OCI-LY1 (cell line): ENCODE measurements around the gene MEOX2.

Source experiments
- H2AFZ ChIP-seq: fragments of 200-600 bp; sonication (generic), shearing (Covaris generic); 2 replicates; pipeline ENCODE4 v1.6.0; 2014; ENCODE audit warnings: antibody characterized with exemption, mild to moderate bottlenecking, low read length
- H3F3A ChIP-seq: fragments of 200-600 bp; sonication (generic), shearing (Covaris generic); 2 replicates; pipeline ENCODE4 v1.6.0; 2014; ENCODE audit warnings: mild to moderate bottlenecking, antibody characterized with exemption, low read length, moderate library complexity; ENCODE audit not compliant: insufficient read depth
- H3K27ac ChIP-seq: fragments of 200-600 bp; sonication (generic); 2 replicates; pipeline ENCODE4 v1.5.1; 2014; ENCODE audit warnings: low read length, mixed run types, mild to moderate bottlenecking, low read depth; ENCODE audit not compliant: poor library complexity, severe bottlenecking
- H3K27me3 ChIP-seq: fragments of 200-600 bp; sonication (generic); 2 replicates; pipeline ENCODE4 v1.6.0; 2014; ENCODE audit warnings: antibody characterized with exemption, mild to moderate bottlenecking, low read length, moderate library complexity; ENCODE audit not compliant: insufficient read depth
- H3K36me3 ChIP-seq: fragments of 200-600 bp; sonication (generic); 2 replicates; pipeline ENCODE4 v1.6.1; 2014; ENCODE audit warnings: mild to moderate bottlenecking, antibody characterized with exemption, low read length, moderate library complexity, mixed read lengths; ENCODE audit not compliant: insufficient read depth
- H3K4me1 ChIP-seq: fragments of 200-600 bp; sonication (generic); 2 replicates; pipeline ENCODE4 v1.5.1; 2014; ENCODE audit warnings: mild to moderate bottlenecking, low read length, moderate library complexity; ENCODE audit not compliant: insufficient read depth, severe bottlenecking
- H3K4me2 ChIP-seq: fragments of 200-600 bp; sonication (generic), shearing (Covaris generic); 2 replicates; pipeline ENCODE4 v1.6.1; 2014; ENCODE audit warnings: low read length
- H3K4me3 ChIP-seq: fragments of 200-600 bp; sonication (generic); 2 replicates; pipeline ENCODE4 v1.5.1; 2014; ENCODE audit warnings: low read length, low read depth, mild to moderate bottlenecking, mixed read lengths; ENCODE audit not compliant: poor library complexity, severe bottlenecking
- H3K79me2 ChIP-seq: fragments of 200-600 bp; shearing (Covaris generic); 2 replicates; pipeline ENCODE4 v1.6.1; 2016; ENCODE audit warnings: mixed run types, low read length, mixed read lengths; ENCODE audit not compliant: insufficient read depth
- H3K9ac ChIP-seq: fragments of 200-600 bp; sonication (generic), shearing (Covaris generic); 2 replicates; pipeline ENCODE4 v1.6.1; 2014; ENCODE audit warnings: mild to moderate bottlenecking, low read length, mixed read lengths
- H3K9me2 ChIP-seq: fragments of 200-600 bp; sonication (generic), shearing (Covaris generic); 2 replicates; pipeline ENCODE4 v1.6.1; 2014; ENCODE audit warnings: low read depth, mild to moderate bottlenecking, low read length, mixed read lengths
- H3K9me3 ChIP-seq: fragments of 200-600 bp; shearing (Covaris generic); 2 replicates; pipeline ENCODE4 v1.6.1; 2014; ENCODE audit warnings: low read length, mixed read lengths
- H4K20me1 ChIP-seq: fragments of 200-600 bp; sonication (generic), shearing (Covaris generic); 2 replicates; pipeline ENCODE4 v1.6.0; 2016; ENCODE audit warnings: mild to moderate bottlenecking, low read length; ENCODE audit not compliant: insufficient read depth
- EZH2 ChIP-seq: fragments of 200-600 bp; sonication (generic), shearing (Covaris generic); IDR thresholded peaks from 2 replicates; pipeline ENCODE4 v1.8.0; 2017; ENCODE audit warnings: borderline replicate concordance, mixed run types, mild to moderate bottlenecking, antibody characterized with exemption, low read length, moderate library complexity, mixed read lengths
- TF ChIP-seq, protein P1 (sequence below): fragments of 200-600 bp; sonication (generic), shearing (Covaris generic); IDR thresholded peaks from 2 replicates; pipeline ENCODE4 v1.5.1; 2017; ENCODE audit warnings: mild to moderate bottlenecking, antibody characterized with exemption, low read length, moderate library complexity, mixed read lengths

MEOX2 gene

DNA sequence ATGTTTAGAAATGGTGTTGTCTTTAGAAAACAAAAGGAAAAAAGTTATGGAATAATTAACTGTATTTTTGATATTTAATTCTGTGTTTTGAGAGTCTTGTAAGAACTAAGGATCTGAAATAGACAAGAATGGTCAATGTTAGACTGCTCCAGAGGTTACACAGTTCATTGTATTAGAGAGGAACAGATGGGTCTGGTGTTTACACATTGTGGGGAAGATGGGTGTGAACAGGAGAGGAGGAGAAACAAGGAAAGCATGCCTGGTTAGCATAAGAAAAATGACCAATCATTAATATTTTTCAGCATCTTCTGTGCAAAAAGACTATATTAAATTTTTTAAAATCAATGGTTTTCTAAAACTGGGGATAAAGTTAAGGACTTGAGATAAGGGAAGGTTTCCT, 11.9 kb downstream of the MEOX2 start:
- H3K27me3 ChIP-seq: no peaks in the 10 kb centered on the region
- H3K79me2 ChIP-seq: no peaks in the 10 kb centered on the region
- no peak overlapping the region for H2AFZ ChIP-seq
- no peak overlapping the region for H3K27ac ChIP-seq
- no peaks in the 10 kb centered on the region for H3K4me1 ChIP-seq
- TF ChIP-seq, protein P1, sequence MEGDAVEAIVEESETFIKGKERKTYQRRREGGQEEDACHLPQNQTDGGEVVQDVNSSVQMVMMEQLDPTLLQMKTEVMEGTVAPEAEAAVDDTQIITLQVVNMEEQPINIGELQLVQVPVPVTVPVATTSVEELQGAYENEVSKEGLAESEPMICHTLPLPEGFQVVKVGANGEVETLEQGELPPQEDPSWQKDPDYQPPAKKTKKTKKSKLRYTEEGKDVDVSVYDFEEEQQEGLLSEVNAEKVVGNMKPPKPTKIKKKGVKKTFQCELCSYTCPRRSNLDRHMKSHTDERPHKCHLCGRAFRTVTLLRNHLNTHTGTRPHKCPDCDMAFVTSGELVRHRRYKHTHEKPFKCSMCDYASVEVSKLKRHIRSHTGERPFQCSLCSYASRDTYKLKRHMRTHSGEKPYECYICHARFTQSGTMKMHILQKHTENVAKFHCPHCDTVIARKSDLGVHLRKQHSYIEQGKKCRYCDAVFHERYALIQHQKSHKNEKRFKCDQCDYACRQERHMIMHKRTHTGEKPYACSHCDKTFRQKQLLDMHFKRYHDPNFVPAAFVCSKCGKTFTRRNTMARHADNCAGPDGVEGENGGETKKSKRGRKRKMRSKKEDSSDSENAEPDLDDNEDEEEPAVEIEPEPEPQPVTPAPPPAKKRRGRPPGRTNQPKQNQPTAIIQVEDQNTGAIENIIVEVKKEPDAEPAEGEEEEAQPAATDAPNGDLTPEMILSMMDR: no peak
- TF ChIP-seq EZH2: no peak
- no peaks in the 10 kb centered on the region for H3K9me2 ChIP-seq
- H3K4me2 ChIP-seq: no peak overlapping the region
- no peak overlapping the region for H3K4me3 ChIP-seq
- H3F3A ChIP-seq: no peaks in the 10 kb centered on the region
- no peaks in the 10 kb centered on the region for H3K36me3 ChIP-seq
- no peak overlapping the region for H3K9ac ChIP-seq
- H4K20me1 ChIP-seq: no peaks in the 10 kb centered on the region
- no peaks in the 10 kb centered on the region for H3K9me3 ChIP-seq

DNA sequence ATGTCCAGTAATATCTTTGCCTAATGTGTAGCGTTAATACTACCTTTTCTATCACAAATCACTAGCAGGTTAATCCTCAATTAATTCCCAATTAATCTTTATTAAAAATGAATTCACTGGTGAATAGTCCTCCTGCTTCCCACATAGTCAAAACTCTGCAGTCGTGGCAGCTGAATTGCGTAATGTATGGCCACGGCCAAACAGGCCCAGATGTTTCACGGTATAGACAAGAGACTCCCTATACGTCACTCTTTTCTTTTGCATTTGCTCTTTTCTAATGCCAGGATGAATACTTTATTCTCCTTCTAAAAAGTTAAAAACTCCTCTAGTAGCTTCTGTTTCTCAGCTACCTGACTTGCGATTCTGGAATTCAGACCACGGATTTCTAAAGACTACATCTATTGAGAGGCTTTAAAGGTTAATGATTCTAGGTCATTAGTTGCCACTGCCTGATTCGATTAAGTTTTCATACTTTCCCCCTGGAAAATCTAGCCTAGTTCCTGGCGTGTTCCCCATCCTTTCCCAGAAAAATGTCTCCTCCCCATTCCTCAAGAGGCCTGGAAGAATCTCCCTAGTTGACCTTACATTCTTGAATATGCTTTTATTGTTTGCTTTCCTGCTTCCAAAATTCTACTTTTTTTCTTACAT, 16.9 kb downstream of the MEOX2 start:
- Histone ChIP-seq H3K36me3 (no peaks in the 10 kb centered on the region), H2AFZ (no peak overlapping the region), H3K4me2 (no peak overlapping the region), H3K27me3 (no peaks in the 10 kb centered on the region), H3F3A (no peaks in the 10 kb centered on the region), H3K79me2 (no peaks in the 10 kb centered on the region), H3K9ac (no peak overlapping the region), H4K20me1 (no peaks in the 10 kb centered on the region), H3K9me2 (no peaks in the 10 kb centered on the region), H3K27ac (no peak overlapping the region), H3K9me3 (no peaks in the 10 kb centered on the region), H3K4me1 (no peaks in the 10 kb centered on the region), H3K4me3 (no peak overlapping the region)
- no peak for TF ChIP-seq EZH2
- TF ChIP-seq, protein P1: no peak

DNA sequence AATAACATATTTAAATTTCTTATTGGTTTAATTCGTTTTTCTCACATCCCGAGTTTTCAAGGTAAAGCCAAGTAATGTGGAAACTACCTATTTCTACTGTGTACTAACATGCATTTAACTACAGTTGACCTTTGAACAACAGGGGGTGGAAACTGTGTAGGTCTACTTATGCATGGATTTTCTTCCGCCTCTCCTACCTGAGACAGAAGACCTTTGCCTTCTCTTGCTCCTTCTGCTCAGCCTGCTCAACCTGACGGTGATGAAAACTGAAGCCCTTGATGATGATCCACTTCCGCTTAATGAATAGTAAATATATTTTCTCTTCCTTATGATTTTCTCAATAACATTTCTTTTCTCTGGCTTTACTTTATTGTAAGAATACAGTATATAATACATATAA, 18.5 kb downstream of the MEOX2 start:
- TF ChIP-seq, protein P1: no peak
- no peak for TF ChIP-seq EZH2
- H3K9me2 ChIP-seq: no peaks in the 10 kb centered on the region
- H3K79me2 ChIP-seq: no peaks in the 10 kb centered on the region
- H3K4me2 ChIP-seq: no peak overlapping the region
- H3K9me3 ChIP-seq: no peaks in the 10 kb centered on the region
- no peak overlapping the region for H3K9ac ChIP-seq
- H2AFZ ChIP-seq: no peak overlapping the region
- no peaks in the 10 kb centered on the region for H4K20me1 ChIP-seq
- H3F3A ChIP-seq: no peaks in the 10 kb centered on the region
- no peak overlapping the region for H3K27ac ChIP-seq
- no peak overlapping the region for H3K4me3 ChIP-seq
- no peaks in the 10 kb centered on the region for H3K27me3 ChIP-seq
- H3K36me3 ChIP-seq: no peaks in the 10 kb centered on the region
- no peaks in the 10 kb centered on the region for H3K4me1 ChIP-seq
